Choroid plexus epithelial cell (primary cell): ENCODE data around the gene CDK14.
A peak's percentile ranks its signal among the peaks of the same experiment; 100 is the strongest.

Experiments
- DNase-seq: peaks from one replicate; pipeline ENCODE4 v3.0.0-alpha.2; 2010; ENCODE audit warnings: low read depth
- H3K4me3 ChIP-seq: 2 replicates; pipeline ENCODE4 v1.5.1; 2011; ENCODE audit warnings: low read depth, mild to moderate bottlenecking, control low read depth, low read length, moderate library complexity
- CTCF ChIP-seq: conservative IDR thresholded peaks from 2 replicates; pipeline ENCODE4 v1.5.1; 2011; ENCODE audit warnings: low read depth, mild to moderate bottlenecking, control low read depth, inconsistent platforms, low read length, moderate library complexity

Gene CDK14

DNA sequence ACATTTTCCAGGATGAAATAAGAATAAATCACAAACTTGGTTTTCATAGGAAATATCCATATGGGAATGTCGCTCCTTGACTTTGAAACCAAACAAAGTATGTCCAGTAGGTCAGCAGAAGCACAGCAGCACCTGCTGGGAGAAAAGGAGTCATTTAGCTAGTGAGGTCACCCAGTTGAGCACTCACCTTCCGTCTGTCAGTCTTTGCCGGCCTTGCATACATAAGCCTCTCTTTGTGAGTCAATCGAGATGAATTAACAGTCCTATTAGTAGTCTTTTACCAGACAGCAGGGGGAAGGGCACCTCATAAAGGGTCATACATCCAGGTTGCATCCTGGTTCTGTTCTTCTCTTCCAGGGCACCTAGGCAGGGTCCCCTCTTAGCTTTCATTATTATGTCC, 435.6 kb downstream of the CDK14 start:
- DNase-seq = no peak
- no peak for TF ChIP-seq CTCF
- no peak overlapping the region for H3K4me3 ChIP-seq

- no peak for DNase-seq
- no peak for TF ChIP-seq CTCF
- no peak overlapping the region for H3K4me3 ChIP-seq
Observed at GRCh38 chr7:91033574-91033973, 437.5 kb downstream of the CDK14 start.

DNA sequence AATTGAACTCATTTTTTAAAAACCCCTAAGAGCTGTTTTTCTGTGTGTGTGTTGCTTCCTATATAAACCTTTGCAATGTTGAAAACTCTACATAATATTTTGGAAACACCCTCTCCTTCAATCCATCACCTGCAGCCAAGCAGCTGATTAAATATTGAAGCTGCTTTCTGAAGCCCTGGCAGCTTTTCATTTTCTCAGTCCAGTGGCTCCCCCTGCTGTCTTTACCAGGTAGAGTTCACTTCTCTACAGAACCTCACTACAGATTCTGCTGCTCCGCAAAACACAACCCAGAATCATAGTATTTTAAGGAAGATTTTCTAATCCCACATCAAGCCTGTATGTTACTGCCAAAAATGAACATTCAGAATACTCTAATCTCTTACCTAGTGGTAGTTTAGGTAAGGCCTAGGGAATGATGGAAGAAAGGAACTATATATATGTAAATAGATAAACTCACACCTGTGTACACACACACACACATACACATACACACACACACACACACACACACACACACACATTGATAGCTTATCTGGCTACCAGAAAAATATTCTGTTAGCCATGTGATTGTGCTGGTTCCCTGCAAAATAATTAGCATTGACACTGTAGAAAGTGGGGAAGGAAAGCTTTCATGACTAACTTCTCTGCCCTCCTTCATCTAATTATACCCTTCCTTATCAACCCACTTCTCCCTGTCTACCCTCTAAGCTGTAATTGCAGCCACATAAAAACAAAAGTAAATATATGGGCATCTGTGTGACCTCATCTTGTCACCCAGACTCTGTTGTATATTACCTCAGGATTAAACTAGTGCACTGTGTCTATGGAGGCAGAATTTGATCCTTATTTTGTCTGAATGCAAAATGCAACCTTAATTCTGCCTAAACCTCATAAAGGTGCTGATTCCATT, 438.6 kb downstream of the CDK14 start:
- H3K4me3 ChIP-seq = no peak overlapping the region
- TF ChIP-seq CTCF = peak; percentile 82
- peak; percentile 78 for DNase-seq

GRCh38 chr7:91039033-91039432, 442.9 kb downstream of the CDK14 start:
- TF ChIP-seq CTCF = no peak
- no peak for DNase-seq
- no peak overlapping the region for H3K4me3 ChIP-seq

DNA sequence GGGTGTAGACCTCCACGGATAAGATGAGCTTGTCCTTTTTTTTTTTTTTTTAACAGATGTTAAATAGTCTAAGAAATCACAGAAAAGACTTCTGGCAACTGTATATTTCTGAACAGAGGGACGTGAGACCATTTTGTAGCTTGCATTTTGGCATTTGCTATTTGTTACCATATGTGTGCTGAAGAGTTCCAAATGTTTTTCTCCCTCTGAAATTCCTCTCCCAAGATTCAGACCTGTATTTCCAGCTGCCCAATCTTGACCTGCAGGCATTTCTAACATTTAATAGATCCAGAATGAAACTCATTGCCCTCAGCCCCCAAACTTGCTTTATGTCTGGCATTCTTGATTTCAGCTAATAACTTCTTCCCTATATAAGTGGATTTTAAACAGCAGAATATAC, 445.0 kb downstream of the CDK14 start:
- DNase-seq = no peak
- H3K4me3 ChIP-seq = no peak overlapping the region
- no peak for TF ChIP-seq CTCF

DNA sequence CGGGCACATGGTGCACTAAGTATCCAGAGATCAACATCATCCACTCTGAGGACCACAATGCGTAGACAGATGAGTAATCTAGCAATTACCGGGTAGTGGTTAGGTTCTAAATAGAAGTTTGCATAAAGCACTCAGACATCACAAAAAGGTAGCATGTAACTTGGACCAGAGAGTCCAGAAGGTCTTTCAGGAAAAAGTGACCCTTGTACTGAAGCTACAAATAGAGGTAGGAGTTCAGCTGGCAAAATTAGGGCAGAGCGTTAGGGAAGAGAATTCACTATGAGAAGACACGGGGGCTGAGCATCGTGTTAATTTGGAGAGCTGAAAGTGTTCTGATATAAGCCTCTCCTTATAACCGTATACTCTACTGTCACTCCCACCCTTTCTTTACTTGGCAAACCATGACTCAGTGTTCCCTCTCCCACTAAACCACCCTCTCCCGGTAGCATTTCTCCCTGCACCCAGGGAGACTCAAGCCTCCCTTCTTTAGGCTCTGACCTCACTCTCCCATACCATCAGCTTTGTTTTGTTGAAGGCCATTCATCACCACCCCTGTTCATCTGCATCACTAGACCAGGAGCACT, 445.9 kb downstream of the CDK14 start:
- DNase-seq = no peak
- no peak overlapping the region for H3K4me3 ChIP-seq
- no peak for TF ChIP-seq CTCF
